Activated naive CD8-positive, alpha-beta T cell treated with anti-CD3 and anti-CD28 coated beads for 36 hours (primary cell): ENCODE data around the gene NOX5. TPM values are rescaled to one million over a fixed set of nuclear protein-coding genes. Genes with fewer than 3 reads are reported as not detected.

Source experiments
- DNase-seq: peaks from one replicate; pipeline ENCODE4 v3.0.0; 2021
- H3K27ac Mint-ChIP-seq: one replicate; pipeline ENCODE4 v1.8.0; 2022; ENCODE audit warnings: mild to moderate bottlenecking, moderate library complexity, mixed read lengths
- H3K27me3 Mint-ChIP-seq: one replicate; pipeline ENCODE4 v1.8.0; 2022; ENCODE audit warnings: mild to moderate bottlenecking, mixed read lengths
- H3K36me3 Mint-ChIP-seq: one replicate; pipeline ENCODE4 v1.8.0; 2021; ENCODE audit warnings: mild to moderate bottlenecking, mixed read lengths
- H3K4me1 Mint-ChIP-seq: one replicate; pipeline ENCODE4 v1.8.0; 2021; ENCODE audit warnings: mixed read lengths
- H3K4me3 Mint-ChIP-seq: one replicate; pipeline ENCODE4 v1.8.0; 2022; ENCODE audit warnings: mild to moderate bottlenecking, moderate library complexity, mixed read lengths
- H3K9me3 Mint-ChIP-seq: one replicate; pipeline ENCODE4 v1.8.0; 2022; ENCODE audit warnings: mixed read lengths
- total RNA-seq, 2 experiments: library from RNA; stranded (reverse); gene quantifications; one replicate each; pipeline ENCODE4 v1.2.3, GENCODE V29; 2021

The NOX5 gene
- total RNA-seq, 2 experiments from 2014 or later = not detected

DNA sequence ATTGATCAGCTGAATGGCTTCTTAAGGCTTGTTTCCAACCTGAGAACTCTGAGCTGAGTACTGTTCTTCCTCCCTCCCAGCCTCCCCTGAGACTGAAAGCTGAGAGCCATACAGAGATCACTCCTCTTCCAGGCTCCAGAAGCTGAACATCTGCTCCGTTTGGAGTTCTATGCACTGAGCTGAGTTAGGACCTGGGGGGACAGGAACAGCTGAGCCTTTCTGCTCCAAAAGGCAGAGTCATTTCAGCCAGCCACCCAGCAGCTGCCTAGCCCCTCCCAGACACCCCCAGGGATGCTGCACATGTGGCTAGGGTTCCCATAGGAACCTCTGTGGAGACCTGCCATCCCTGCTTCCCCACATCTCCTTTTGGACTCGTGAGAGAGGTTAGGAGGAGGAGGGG is 81.7 kb downstream of the NOX5 start:
- Mint-ChIP-seq H3K9me3 (no peaks in the 10 kb centered on the region), H3K27me3 (no peaks in the 10 kb centered on the region), H3K4me1 (no peaks in the 10 kb centered on the region), H3K4me3 (no peak overlapping the region), H3K36me3 (no peaks in the 10 kb centered on the region), H3K27ac (no peak overlapping the region)
- no peak for DNase-seq

DNA sequence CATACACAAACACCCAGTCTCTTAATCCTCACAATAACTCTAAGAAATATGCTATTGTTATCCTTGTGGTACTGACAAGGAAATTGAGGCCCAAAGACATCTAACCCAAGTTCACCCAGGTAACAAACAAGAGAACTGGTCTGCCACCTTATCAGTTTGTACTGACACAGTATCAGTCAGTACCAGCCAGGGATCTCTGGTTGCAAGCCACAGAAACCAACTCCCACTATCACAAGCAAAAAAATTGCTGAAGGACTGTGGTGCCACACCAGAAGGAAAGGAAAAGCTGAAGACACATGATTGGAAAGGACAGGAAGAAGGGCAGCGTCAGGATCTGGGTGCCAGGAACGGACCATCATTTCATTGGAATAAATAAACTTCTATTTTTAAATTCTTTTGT is 82.1 kb downstream of the NOX5 start:
- H3K27me3 Mint-ChIP-seq = no peaks in the 10 kb centered on the region
- H3K27ac Mint-ChIP-seq = no peak overlapping the region
- H3K36me3 Mint-ChIP-seq = no peaks in the 10 kb centered on the region
- no peak overlapping the region for H3K4me3 Mint-ChIP-seq
- H3K4me1 Mint-ChIP-seq = no peaks in the 10 kb centered on the region
- no peaks in the 10 kb centered on the region for H3K9me3 Mint-ChIP-seq
- DNase-seq = no peak

- Mint-ChIP-seq H3K9me3 (no peaks in the 10 kb centered on the region), H3K4me3 (no peak overlapping the region), H3K27me3 (no peaks in the 10 kb centered on the region), H3K4me1 (peaks cover under 1% of the 10 kb centered on the region), H3K27ac (no peak overlapping the region), H3K36me3 (no peaks in the 10 kb centered on the region)
- no peak for DNase-seq
These were observed 84.3 kb downstream of the NOX5 start for GRCh38 chr15:69098771-69099170.

DNA sequence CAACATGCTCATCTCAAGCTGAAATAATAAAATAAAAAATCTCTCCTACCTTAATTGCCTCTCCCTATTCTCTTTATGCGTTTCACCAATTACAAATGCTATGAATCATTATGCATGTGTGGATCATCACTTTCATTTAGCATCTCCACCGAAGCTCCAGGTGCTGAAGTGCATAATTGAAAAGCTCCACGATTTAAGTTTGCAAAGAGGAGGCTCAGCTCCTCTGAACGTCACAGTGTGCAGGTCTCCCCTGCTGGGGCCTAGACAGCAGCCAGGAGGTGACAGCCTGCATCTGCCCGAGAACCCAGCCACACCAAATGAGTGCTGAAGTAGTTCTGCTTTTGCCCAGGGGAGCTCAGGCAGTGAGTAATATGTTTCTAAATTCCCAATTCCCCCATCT is 85.4 kb downstream of the NOX5 start:
- Mint-ChIP-seq H3K36me3 (no peaks in the 10 kb centered on the region), H3K4me1 (peaks cover 8% of the 10 kb centered on the region), H3K27ac (no peak overlapping the region), H3K27me3 (no peaks in the 10 kb centered on the region), H3K9me3 (no peaks in the 10 kb centered on the region), H3K4me3 (no peak overlapping the region)
- DNase-seq = no peak

GRCh38 chr15:69100821-69101220 is 86.3 kb downstream of the NOX5 start:
- no peak for DNase-seq
- no peaks in the 10 kb centered on the region for H3K36me3 Mint-ChIP-seq
- no peak overlapping the region for H3K4me3 Mint-ChIP-seq
- H3K4me1 Mint-ChIP-seq = peaks cover 8% of the 10 kb centered on the region
- H3K27ac Mint-ChIP-seq = no peak overlapping the region
- no peaks in the 10 kb centered on the region for H3K9me3 Mint-ChIP-seq
- H3K27me3 Mint-ChIP-seq = no peaks in the 10 kb centered on the region

DNA sequence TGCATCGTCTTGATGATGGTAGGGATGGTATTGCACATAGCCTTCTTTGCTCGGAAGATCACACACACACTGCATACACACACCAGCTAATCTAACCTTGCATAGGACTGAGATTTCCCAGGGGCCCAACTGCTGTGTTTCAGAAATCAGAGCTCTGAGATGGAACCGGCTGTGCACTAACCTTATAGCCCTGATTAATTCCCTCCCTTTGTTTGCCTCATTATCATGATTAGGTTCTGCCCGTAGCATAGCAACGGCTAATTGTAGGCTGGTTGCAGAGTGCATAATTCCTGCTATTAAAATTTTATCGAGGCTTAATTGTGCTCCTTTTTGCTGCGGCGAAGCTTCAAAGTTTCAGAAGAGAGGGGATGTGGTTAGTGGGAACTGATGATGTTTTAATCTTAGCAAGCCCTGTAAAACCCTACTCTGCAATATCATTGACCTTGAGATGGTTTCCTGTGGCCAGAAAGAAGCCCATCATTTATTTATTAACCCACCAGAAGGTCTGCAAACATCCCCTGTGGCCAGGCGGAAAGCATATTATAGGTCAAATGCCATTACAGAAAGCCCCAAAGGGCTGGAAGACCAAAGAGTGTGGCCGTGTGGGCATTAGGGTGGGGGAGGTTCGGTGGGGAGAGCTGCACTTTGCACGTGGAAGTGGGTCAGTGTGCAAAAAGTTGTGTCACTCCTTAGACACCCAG is 89.7 kb downstream of the NOX5 start:
- H3K9me3 Mint-ChIP-seq = no peaks in the 10 kb centered on the region
- H3K36me3 Mint-ChIP-seq = no peaks in the 10 kb centered on the region
- H3K27me3 Mint-ChIP-seq = no peaks in the 10 kb centered on the region
- no peak for DNase-seq
- no peak overlapping the region for H3K27ac Mint-ChIP-seq
- no peak overlapping the region for H3K4me3 Mint-ChIP-seq
- H3K4me1 Mint-ChIP-seq = peaks cover 15% of the 10 kb centered on the region

DNA sequence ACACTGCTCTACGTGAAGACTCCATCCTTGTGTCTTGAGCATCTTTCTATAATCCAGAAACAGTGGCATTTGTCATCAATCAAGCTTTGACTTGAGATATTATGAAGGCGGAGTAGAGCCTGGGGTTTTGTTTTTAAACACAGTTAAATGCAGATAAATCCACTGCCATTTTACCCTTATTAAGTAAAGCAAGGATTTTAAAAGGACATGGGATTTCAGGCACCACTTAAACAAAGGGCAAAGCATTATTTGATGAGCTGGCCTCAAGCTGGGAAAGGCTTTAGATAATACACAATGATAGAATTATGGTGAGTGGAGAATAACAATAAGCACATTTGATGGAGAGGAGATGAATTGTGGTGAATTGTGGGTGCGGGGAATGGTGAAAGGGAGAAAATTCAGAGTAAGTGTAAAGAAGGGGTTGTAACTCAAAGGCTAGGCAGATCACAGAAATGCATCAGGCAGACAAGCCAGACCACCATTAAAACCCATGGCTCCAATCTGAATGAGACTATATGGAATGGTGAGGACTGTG is 91.0 kb downstream of the NOX5 start:
- no peaks in the 10 kb centered on the region for H3K9me3 Mint-ChIP-seq
- H3K27ac Mint-ChIP-seq = no peak overlapping the region
- peaks cover 15% of the 10 kb centered on the region for H3K4me1 Mint-ChIP-seq
- DNase-seq = no peak
- no peaks in the 10 kb centered on the region for H3K27me3 Mint-ChIP-seq
- H3K4me3 Mint-ChIP-seq = no peak overlapping the region
- H3K36me3 Mint-ChIP-seq = no peaks in the 10 kb centered on the region

DNA sequence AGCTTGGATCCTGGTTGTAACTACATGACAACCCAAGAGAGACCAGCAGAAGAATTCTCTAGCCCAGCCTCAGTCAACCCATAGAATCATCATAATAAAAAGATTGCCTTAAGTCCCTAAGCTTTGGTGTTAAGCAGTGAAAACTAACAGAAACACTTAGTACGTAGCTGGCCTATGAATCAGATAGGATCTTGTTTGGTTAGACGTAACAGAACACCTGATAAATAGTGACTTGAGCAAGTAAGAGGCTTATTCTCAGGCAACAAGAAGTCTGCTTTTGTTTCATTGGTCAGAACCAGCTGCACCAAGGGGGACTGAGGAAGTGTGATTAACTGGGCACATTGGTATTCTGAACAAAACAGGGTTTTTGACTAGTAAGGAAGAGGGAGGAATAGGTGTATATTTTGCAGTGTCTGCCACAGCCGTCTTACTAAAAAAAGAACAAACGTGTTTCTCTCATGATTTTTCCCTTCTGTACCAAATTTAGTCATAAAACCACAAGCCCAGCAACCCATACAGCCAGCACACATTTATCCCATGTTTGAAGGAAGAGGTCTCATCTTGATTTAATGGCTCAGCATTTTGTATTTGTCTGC is 92.6 kb downstream of the NOX5 start:
- Mint-ChIP-seq H3K36me3 (no peaks in the 10 kb centered on the region), H3K4me1 (peaks cover 15% of the 10 kb centered on the region), H3K4me3 (no peak overlapping the region), H3K27me3 (no peaks in the 10 kb centered on the region), H3K27ac (no peak overlapping the region), H3K9me3 (no peaks in the 10 kb centered on the region)
- DNase-seq = no peak

Other genes starting within 250 kb of the NOX5 start
- gene ANP32A, start 193.8 kb upstream of the NOX5 start, total RNA-seq = 100 to 1,000 TPM; 277 to 295 TPM
- 1 to 10 TPM; 1.1 to 1.4 TPM for gene SPESP1, start 84.2 kb upstream of the NOX5 start, total RNA-seq
- 1 to 10 TPM; 4.6 to 5.0 TPM for gene GLCE, start 145.9 kb downstream of the NOX5 start, total RNA-seq